HEK293 (cell line): ENCODE data around the gene TP53I3.

Experiments
- BCL11B ChIP-seq: fragments of 450-650 bp; formaldehyde crosslinking; IDR thresholded peaks from 2 replicates; pipeline ENCODE4 v1.5.1; 2016; ENCODE audit warnings: low read depth, missing biosample characterization, missing genetic modification characterization
- FEZF1 ChIP-seq: fragments of 450-650 bp; formaldehyde crosslinking; IDR thresholded peaks from 2 replicates; pipeline ENCODE4 v1.5.1; 2016; ENCODE audit warnings: missing biosample characterization, missing genetic modification characterization
- HOXC10 ChIP-seq: sonication (generic); formaldehyde crosslinking; IDR thresholded peaks from 2 replicates; pipeline ENCODE4 v1.8.1; 2023; ENCODE audit warnings: mild to moderate bottlenecking, missing genetic modification reagents
- KLF8 ChIP-seq: fragments of 450-650 bp; formaldehyde crosslinking; IDR thresholded peaks from 2 replicates; pipeline ENCODE4 v1.5.1; 2016; ENCODE audit warnings: missing biosample characterization, missing genetic modification characterization
- WT1 ChIP-seq: fragments of 450-650 bp; formaldehyde crosslinking; IDR thresholded peaks from 2 replicates; pipeline ENCODE4 v1.5.1; 2016; ENCODE audit warnings: missing biosample characterization, missing genetic modification characterization
- ZBTB8A ChIP-seq: fragments of 450-650 bp; formaldehyde crosslinking; IDR thresholded peaks from 2 replicates; pipeline ENCODE4 v1.5.1; 2016; ENCODE audit warnings: missing biosample characterization, missing genetic modification characterization
- ZFHX2 ChIP-seq: fragments of 450-650 bp; formaldehyde crosslinking; conservative IDR thresholded peaks from 2 replicates; pipeline ENCODE4 v1.5.1; 2016; ENCODE audit warnings: missing biosample characterization, missing genetic modification characterization
- ZFP69B ChIP-seq: fragments of 450-650 bp; formaldehyde crosslinking; IDR thresholded peaks from 2 replicates; pipeline ENCODE4 v1.5.1; 2016; ENCODE audit warnings: missing biosample characterization, missing genetic modification characterization
- ZNF121 ChIP-seq: fragments of 450-650 bp; formaldehyde crosslinking; IDR thresholded peaks from 2 replicates; pipeline ENCODE4 v1.5.1; 2016; ENCODE audit warnings: missing biosample characterization, missing genetic modification characterization
- ZNF133 ChIP-seq: fragments of 450-650 bp; formaldehyde crosslinking; IDR thresholded peaks from 2 replicates; pipeline ENCODE4 v1.5.1; 2016; ENCODE audit warnings: missing biosample characterization, missing genetic modification characterization
- ZNF138 ChIP-seq: fragments of 450-650 bp; formaldehyde crosslinking; IDR thresholded peaks from 2 replicates; pipeline ENCODE4 v1.5.1; 2016; ENCODE audit warnings: missing biosample characterization, missing genetic modification characterization, borderline replicate concordance
- ZNF157 ChIP-seq: fragments of 450-650 bp; formaldehyde crosslinking; IDR thresholded peaks from 2 replicates; pipeline ENCODE4 v1.5.1; 2016; ENCODE audit warnings: missing biosample characterization, missing genetic modification characterization
- ZNF248 ChIP-seq: fragments of 450-650 bp; formaldehyde crosslinking; IDR thresholded peaks from 2 replicates; pipeline ENCODE4 v1.5.1; 2017; ENCODE audit warnings: missing biosample characterization, missing genetic modification characterization
- ZNF426 ChIP-seq: fragments of 450-650 bp; formaldehyde crosslinking; IDR thresholded peaks from 2 replicates; pipeline ENCODE4 v1.5.1; 2017; ENCODE audit warnings: missing biosample characterization, missing genetic modification characterization, mild to moderate bottlenecking, inconsistent platforms, moderate library complexity
- ZNF433 ChIP-seq: fragments of 450-650 bp; formaldehyde crosslinking; IDR thresholded peaks from 2 replicates; pipeline ENCODE4 v1.5.1; 2016; ENCODE audit warnings: missing biosample characterization, missing genetic modification characterization, low read depth
- ZNF610 ChIP-seq: fragments of 450-650 bp; formaldehyde crosslinking; IDR thresholded peaks from 2 replicates; pipeline ENCODE4 v1.5.1; 2016; ENCODE audit warnings: missing biosample characterization, missing genetic modification characterization, borderline replicate concordance
- ZNF654 ChIP-seq: fragments of 450-650 bp; formaldehyde crosslinking; IDR thresholded peaks from 2 replicates; pipeline ENCODE4 v1.5.1; 2016; ENCODE audit warnings: low read depth, missing biosample characterization, missing genetic modification characterization
- ZNF664 ChIP-seq: fragments of 450-650 bp; formaldehyde crosslinking; IDR thresholded peaks from 2 replicates; pipeline ENCODE4 v1.5.1; 2016; ENCODE audit warnings: missing biosample characterization, missing genetic modification characterization
- ZNF670 ChIP-seq: fragments of 450-650 bp; formaldehyde crosslinking; IDR thresholded peaks from 2 replicates; pipeline ENCODE4 v1.5.1; 2016; ENCODE audit warnings: missing biosample characterization, missing genetic modification characterization, low read depth
- ZNF776 ChIP-seq: fragments of 450-650 bp; formaldehyde crosslinking; IDR thresholded peaks from 2 replicates; pipeline ENCODE4 v1.5.0; 2017; ENCODE audit warnings: missing biosample characterization, missing genetic modification characterization, borderline replicate concordance
- ZNF837 ChIP-seq: fragments of 450-650 bp; formaldehyde crosslinking; IDR thresholded peaks from 2 replicates; pipeline ENCODE4 v1.5.1; 2016; ENCODE audit warnings: missing biosample characterization, missing genetic modification characterization
- TF ChIP-seq, protein P1 (sequence below): fragments of 450-650 bp; formaldehyde crosslinking; IDR thresholded peaks from 2 replicates; pipeline ENCODE4 v1.5.1; 2017; ENCODE audit warnings: missing biosample characterization, mild to moderate bottlenecking, missing genetic modification characterization, moderate library complexity
- TF ChIP-seq, protein P2 (sequence below): fragments of 450-650 bp; formaldehyde crosslinking; IDR thresholded peaks from 2 replicates; pipeline ENCODE4 v1.5.1; 2016; ENCODE audit warnings: missing biosample characterization, missing genetic modification characterization
- TF ChIP-seq, protein P3 (sequence below): fragments of 450-650 bp; formaldehyde crosslinking; IDR thresholded peaks from 2 replicates; pipeline ENCODE4 v1.5.1; 2016; ENCODE audit warnings: missing biosample characterization, missing genetic modification characterization
- TF ChIP-seq, protein P4 (sequence below): fragments of 450-650 bp; formaldehyde crosslinking; IDR thresholded peaks from 2 replicates; pipeline ENCODE4 v1.5.1; 2016; ENCODE audit warnings: missing biosample characterization, missing genetic modification characterization
- TF ChIP-seq, protein P5 (sequence below): fragments of 450-650 bp; formaldehyde crosslinking; IDR thresholded peaks from 2 replicates; pipeline ENCODE4 v1.5.1; 2016; ENCODE audit warnings: missing biosample characterization, missing genetic modification characterization
- TF ChIP-seq, protein P6 (sequence below): sonication (generic); formaldehyde crosslinking; IDR thresholded peaks from 2 replicates; pipeline ENCODE4 v1.8.1; 2022; ENCODE audit warnings: mild to moderate bottlenecking, moderate library complexity, missing genetic modification reagents
- TF ChIP-seq, protein P7 (sequence below): fragments of 450-650 bp; formaldehyde crosslinking; IDR thresholded peaks from 2 replicates; pipeline ENCODE4 v1.5.1; 2016; ENCODE audit warnings: missing biosample characterization, missing genetic modification characterization, borderline replicate concordance

TP53I3 gene

DNA sequence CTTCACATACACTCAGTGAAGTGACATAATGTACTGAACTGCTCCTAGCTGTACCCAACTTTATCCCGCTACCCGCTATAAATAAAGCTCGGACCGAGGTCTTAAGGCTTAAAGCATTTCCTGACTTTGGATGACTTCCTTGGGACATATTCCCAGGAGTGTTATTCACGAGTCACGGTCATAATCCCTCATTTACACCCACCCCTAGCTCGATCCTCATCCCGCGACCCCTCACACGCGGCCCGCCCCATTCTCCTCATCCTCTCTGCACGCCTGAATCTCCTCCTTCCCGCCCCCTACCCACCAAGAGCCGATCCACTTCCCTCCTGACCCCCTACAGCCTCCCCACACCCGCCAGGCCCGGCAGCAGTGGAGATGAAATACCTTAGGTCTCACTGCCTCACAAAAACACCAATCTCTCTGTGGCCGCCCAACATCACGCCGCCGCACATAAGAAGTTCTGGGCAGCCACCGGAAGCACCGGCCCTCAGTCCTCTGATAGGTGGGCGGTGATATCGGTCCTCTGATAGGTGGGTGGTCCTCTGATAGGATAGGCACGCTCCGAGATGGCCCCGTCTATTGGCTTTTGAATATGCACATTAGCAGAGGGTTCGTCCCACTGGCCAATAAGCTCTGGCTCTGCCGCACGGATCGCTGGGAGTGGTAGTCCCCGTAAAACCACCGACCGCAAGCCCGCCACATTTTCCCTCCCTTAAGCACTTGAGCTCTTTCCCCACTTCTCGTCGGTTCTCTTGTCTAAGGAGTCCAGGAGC is 37.5 kb downstream of the TP53I3 start, which contains the start of gene WDCP (continued):
- TF ChIP-seq, protein P1, sequence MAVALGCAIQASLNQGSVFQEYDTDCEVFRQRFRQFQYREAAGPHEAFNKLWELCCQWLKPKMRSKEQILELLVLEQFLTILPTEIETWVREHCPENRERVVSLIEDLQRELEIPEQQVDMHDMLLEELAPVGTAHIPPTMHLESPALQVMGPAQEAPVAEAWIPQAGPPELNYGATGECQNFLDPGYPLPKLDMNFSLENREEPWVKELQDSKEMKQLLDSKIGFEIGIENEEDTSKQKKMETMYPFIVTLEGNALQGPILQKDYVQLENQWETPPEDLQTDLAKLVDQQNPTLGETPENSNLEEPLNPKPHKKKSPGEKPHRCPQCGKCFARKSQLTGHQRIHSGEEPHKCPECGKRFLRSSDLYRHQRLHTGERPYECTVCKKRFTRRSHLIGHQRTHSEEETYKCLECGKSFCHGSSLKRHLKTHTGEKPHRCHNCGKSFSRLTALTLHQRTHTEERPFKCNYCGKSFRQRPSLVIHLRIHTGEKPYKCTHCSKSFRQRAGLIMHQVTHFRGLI (tag by site-specific recombination) = peak; percentile 80
- TF ChIP-seq, protein P2, sequence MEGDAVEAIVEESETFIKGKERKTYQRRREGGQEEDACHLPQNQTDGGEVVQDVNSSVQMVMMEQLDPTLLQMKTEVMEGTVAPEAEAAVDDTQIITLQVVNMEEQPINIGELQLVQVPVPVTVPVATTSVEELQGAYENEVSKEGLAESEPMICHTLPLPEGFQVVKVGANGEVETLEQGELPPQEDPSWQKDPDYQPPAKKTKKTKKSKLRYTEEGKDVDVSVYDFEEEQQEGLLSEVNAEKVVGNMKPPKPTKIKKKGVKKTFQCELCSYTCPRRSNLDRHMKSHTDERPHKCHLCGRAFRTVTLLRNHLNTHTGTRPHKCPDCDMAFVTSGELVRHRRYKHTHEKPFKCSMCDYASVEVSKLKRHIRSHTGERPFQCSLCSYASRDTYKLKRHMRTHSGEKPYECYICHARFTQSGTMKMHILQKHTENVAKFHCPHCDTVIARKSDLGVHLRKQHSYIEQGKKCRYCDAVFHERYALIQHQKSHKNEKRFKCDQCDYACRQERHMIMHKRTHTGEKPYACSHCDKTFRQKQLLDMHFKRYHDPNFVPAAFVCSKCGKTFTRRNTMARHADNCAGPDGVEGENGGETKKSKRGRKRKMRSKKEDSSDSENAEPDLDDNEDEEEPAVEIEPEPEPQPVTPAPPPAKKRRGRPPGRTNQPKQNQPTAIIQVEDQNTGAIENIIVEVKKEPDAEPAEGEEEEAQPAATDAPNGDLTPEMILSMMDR (tag by site-specific recombination) = peak; percentile 14; the same call in 1 of the 2 replicates
- TF ChIP-seq ZNF157 (tag by site-specific recombination) (no peak), ZNF121 (no peak), ZBTB8A (no peak), KLF8 (tag by site-specific recombination) (0 out of 2 replicates have a peak, but pooled peaks have one; percentile 53), ZNF248 (tag by site-specific recombination) (no peak), FEZF1 (tag by site-specific recombination) (no peak), ZNF610 (tag by site-specific recombination) (no peak), ZNF654 (no peak), ZNF138 (tag by site-specific recombination) (no peak), ZFHX2 (tag by site-specific recombination) (peak; percentile 67), HOXC10 (CRISPR knock-in tag) (no peak), ZNF670 (no peak), ZFP69B (tag by site-specific recombination) (no peak), BCL11B (tag by site-specific recombination) (no peak), ZNF776 (tag by site-specific recombination) (no peak), ZNF837 (tag by site-specific recombination) (no peak), ZNF426 (tag by site-specific recombination) (no peak), WT1 (tag by site-specific recombination) (no peak), ZNF133 (tag by site-specific recombination) (no peak), ZNF433 (tag by site-specific recombination) (no peak), ZNF664 (no peak)
- TF ChIP-seq, protein P3, sequence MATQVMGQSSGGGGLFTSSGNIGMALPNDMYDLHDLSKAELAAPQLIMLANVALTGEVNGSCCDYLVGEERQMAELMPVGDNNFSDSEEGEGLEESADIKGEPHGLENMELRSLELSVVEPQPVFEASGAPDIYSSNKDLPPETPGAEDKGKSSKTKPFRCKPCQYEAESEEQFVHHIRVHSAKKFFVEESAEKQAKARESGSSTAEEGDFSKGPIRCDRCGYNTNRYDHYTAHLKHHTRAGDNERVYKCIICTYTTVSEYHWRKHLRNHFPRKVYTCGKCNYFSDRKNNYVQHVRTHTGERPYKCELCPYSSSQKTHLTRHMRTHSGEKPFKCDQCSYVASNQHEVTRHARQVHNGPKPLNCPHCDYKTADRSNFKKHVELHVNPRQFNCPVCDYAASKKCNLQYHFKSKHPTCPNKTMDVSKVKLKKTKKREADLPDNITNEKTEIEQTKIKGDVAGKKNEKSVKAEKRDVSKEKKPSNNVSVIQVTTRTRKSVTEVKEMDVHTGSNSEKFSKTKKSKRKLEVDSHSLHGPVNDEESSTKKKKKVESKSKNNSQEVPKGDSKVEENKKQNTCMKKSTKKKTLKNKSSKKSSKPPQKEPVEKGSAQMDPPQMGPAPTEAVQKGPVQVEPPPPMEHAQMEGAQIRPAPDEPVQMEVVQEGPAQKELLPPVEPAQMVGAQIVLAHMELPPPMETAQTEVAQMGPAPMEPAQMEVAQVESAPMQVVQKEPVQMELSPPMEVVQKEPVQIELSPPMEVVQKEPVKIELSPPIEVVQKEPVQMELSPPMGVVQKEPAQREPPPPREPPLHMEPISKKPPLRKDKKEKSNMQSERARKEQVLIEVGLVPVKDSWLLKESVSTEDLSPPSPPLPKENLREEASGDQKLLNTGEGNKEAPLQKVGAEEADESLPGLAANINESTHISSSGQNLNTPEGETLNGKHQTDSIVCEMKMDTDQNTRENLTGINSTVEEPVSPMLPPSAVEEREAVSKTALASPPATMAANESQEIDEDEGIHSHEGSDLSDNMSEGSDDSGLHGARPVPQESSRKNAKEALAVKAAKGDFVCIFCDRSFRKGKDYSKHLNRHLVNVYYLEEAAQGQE (tag by site-specific recombination) = 0 out of 2 replicates have a peak, but pooled peaks have one; percentile 21
- TF ChIP-seq, protein P4, sequence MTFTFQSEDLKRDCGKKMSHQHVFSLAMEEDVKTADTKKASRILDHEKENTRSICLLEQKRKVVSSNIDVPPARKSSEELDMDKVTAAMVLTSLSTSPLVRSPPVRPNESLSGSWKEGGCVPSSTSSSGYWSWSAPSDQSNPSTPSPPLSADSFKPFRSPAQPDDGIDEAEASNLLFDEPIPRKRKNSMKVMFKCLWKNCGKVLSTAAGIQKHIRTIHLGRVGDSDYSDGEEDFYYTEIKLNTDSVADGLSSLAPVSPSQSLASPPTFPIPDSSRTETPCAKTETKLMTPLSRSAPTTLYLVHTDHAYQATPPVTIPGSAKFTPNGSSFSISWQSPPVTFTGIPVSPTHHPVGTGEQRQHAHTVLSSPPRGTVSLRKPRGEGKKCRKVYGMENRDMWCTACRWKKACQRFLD (tag by site-specific recombination) = no peak
- TF ChIP-seq, protein P5, sequence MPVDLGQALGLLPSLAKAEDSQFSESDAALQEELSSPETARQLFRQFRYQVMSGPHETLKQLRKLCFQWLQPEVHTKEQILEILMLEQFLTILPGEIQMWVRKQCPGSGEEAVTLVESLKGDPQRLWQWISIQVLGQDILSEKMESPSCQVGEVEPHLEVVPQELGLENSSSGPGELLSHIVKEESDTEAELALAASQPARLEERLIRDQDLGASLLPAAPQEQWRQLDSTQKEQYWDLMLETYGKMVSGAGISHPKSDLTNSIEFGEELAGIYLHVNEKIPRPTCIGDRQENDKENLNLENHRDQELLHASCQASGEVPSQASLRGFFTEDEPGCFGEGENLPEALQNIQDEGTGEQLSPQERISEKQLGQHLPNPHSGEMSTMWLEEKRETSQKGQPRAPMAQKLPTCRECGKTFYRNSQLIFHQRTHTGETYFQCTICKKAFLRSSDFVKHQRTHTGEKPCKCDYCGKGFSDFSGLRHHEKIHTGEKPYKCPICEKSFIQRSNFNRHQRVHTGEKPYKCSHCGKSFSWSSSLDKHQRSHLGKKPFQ (tag by site-specific recombination) = no peak
- TF ChIP-seq, protein P6, sequence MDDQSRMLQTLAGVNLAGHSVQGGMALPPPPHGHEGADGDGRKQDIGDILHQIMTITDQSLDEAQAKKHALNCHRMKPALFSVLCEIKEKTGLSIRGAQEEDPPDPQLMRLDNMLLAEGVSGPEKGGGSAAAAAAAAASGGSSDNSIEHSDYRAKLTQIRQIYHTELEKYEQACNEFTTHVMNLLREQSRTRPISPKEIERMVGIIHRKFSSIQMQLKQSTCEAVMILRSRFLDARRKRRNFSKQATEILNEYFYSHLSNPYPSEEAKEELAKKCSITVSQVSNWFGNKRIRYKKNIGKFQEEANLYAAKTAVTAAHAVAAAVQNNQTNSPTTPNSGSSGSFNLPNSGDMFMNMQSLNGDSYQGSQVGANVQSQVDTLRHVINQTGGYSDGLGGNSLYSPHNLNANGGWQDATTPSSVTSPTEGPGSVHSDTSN (CRISPR knock-in tag) = no peak
- TF ChIP-seq, protein P7, sequence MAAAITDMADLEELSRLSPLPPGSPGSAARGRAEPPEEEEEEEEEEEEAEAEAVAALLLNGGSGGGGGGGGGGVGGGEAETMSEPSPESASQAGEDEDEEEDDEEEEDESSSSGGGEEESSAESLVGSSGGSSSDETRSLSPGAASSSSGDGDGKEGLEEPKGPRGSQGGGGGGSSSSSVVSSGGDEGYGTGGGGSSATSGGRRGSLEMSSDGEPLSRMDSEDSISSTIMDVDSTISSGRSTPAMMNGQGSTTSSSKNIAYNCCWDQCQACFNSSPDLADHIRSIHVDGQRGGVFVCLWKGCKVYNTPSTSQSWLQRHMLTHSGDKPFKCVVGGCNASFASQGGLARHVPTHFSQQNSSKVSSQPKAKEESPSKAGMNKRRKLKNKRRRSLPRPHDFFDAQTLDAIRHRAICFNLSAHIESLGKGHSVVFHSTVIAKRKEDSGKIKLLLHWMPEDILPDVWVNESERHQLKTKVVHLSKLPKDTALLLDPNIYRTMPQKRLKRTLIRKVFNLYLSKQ (tag by site-specific recombination) = no peak
